Activated T-cell treated with anti-CD3 and anti-CD28 coated beads for 4 hours (primary cell): ENCODE results near the gene SPACA6.

ENCODE experiments used
- DNase-seq: peaks from one replicate; pipeline ENCODE4 v3.0.0-alpha.2; 2020

The SPACA6 gene

GRCh38 chr19:51689751-51690453, 3.2 kb upstream of the SPACA6 start:
- no peak for DNase-seq

GRCh38 chr19:51690454-51691073, 2.6 kb upstream of the SPACA6 start:
- DNase-seq = peak; percentile 42

- no peak for DNase-seq
These were observed 2.0 kb upstream of the SPACA6 start for GRCh38 chr19:51691074-51691583.

- DNase-seq = no peak
These were observed 1.3 kb upstream of the SPACA6 start for GRCh38 chr19:51691584-51692428.

- DNase-seq = no peak
These were observed 662 bp upstream of the SPACA6 start for GRCh38 chr19:51692468-51692867.

- DNase-seq = no peak
These were observed 689 bp downstream of the SPACA6 start for GRCh38 chr19:51693819-51694218.

GRCh38 chr19:51694318-51695085, 1.4 kb downstream of the SPACA6 start:
- no peak for DNase-seq

- DNase-seq = no peak
These were observed 2.0 kb downstream of the SPACA6 start for GRCh38 chr19:51695088-51695487.

- DNase-seq = no peak
These were observed 2.7 kb downstream of the SPACA6 start for GRCh38 chr19:51695702-51696315.

GRCh38 chr19:51696606-51697005, 3.5 kb downstream of the SPACA6 start:
- DNase-seq = no peak

- no peak for DNase-seq
These were observed 4.1 kb downstream of the SPACA6 start for GRCh38 chr19:51697169-51697776.

- no peak for DNase-seq
These were observed 5.2 kb downstream of the SPACA6 start for GRCh38 chr19:51698296-51698695.

GRCh38 chr19:51699170-51699569, 6.0 kb downstream of the SPACA6 start:
- no peak for DNase-seq

- DNase-seq = no peak
These were observed 8.5 kb downstream of the SPACA6 start for GRCh38 chr19:51701468-51702100.

- peak; percentile 44 for DNase-seq
These were observed 9.1 kb downstream of the SPACA6 start for GRCh38 chr19:51702103-51702824.

- DNase-seq = no peak
These were observed 9.9 kb downstream of the SPACA6 start for GRCh38 chr19:51702825-51703574.

GRCh38 chr19:51703575-51704515, 10.7 kb downstream of the SPACA6 start:
- DNase-seq = peak; percentile 97

- no peak for DNase-seq
These were observed 11.5 kb downstream of the SPACA6 start for GRCh38 chr19:51704626-51705025.

GRCh38 chr19:51706296-51706695, 13.2 kb downstream of the SPACA6 start:
- DNase-seq = no peak
